NCI-H774 (cell line): ENCODE results near the gene TTC38.

ENCODE experiments used
- DNase-seq: peaks from one replicate; lab custom pipeline; 2025; lab: John Stamatoyannopoulos, UW

The TTC38 gene

GRCh38 chr22:46329616-46330015 is 61.8 kb downstream of the TTC38 start:
- no peak for DNase-seq

DNA sequence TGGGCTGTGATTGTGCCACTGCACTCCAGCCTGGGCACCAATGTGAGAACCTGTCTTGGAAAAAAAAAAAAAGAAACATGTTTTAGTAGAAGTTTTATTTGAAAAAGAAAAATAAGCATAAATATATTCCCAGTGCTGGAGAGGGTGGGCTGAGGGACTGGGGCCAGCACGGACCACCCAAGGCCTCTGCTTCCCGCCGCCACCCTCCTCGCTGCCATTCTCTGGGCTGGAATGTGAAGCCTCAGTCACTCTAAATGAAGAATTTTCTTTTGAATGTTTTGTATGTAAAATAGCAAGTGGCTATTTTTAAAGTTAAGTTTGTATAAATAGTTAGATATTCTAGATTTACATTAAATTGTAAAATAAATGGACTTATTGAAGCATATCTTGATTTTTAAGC is 62.6 kb downstream of the TTC38 start:
- DNase-seq = no peak

- no peak for DNase-seq
These were observed 63.7 kb downstream of the TTC38 start for GRCh38 chr22:46331496-46331895.

DNA sequence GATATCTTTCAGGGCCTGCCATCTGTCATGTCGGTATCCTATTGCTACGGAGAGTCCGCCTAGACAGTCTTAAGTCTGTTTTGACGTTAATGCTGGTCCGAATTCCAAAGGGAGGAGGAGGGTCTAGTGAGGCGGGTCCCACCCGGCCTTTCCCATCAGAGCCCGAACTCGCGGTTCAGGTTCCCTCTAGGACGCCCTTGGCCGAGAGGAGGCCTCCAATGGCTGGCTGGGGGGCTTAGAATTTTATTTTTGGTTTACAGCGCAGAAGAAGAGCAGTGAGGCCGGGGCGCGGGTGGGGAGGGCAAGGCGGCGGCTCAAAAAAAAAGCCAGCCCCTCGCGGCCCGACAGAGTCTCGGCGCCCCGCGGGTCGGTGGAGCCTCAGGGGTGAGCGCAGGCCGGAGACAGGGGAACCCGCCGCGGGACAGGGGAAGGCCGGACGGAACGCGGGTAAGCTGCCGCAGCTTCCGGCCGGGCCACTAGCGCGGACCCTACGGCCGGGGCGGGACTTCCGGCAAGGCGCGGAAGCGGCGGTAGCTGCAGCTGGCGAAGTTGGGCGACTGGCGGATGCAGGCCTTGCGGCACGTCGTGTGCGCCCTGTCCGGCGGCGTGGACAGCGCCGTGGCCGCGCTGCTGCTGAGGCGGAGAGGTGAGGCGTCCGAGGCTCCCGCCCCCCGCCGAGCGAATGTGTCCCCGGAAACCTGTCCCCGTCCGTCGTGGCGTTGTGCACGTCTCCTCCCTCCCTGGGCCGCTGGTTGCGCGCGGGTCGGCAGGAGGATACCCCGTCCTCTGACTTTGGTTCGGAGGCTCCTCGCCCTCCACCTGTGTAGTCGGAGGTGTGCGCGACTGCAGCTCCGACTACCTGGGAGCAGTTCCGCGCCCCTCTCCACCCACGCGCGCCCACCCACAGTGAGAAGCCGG is 67.7 kb downstream of the TTC38 start, which contains the start of gene TRMU:
Gene TRMU (plus strand): TSS at position 514 of the 918 bp plus-strand sequence. CDS start 51 bp downstream, at position 565.
- DNase-seq = peak; percentile 37

DNA sequence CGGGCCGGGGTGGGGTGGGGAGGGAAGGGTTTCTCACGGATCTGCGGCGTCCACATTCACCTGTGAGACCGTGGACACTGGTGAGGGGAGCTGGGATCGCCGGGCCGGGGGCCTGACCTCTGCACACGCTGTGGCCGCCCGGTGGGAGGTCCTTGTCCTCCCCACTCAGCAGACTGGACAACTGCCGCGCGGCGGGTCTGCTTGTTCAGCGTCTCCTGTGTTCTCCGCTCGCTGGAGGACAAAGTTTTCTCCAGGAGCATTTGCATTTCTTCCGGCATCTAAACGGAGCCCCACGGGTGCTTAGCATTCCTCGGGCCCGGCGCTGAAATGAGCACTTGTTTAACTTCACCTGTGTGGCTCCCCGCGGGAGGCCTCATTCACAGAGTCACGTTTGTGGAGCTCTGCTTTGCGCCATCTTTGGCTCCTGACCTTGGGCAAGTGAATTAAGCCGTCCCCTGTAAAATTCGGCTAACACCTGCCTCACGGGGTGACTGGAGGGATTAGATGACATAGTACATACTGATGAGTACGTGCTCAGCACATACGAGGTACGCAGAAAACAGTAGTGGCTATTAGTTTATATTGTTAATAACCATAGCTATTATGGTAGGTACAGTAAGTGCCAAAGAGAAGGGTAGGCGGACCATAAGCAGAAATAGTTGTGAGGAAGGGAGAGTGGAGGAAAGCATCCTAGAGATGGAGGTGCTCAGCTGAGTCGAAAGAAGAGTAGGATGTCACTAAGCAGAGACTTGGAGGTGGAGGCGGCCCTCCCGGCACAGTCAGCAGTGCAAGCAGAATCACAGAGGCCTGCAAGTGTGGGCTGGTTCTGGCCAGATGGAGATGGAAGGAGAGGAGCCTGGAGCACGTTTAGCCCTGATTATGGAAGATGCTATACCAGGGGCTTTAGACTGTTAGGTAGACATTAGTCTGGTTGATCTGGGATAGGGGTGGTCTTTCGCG is 68.6 kb downstream of the TTC38 start:
- DNase-seq = no peak

- no peak for DNase-seq
These were observed 70.1 kb downstream of the TTC38 start for GRCh38 chr22:46337870-46338269.

DNA sequence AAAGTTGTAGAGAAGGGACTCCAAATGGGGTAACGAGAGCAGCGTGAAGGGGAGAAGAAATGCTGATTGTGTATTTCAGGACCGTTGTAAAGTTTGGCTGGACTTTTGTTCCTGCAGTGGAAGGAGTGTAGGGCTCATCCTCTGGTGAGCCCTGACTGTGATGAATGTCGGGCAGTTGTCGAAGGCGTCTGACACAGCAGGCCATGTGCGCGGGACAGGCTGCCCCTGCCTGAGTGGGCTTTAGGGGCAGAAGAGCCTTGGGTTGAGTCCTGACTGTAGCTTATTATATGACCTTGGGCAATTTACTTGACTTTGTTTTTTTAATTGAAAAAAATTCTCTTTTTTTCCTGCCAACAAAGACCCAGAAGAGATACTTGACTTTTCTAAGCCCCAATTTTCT is 70.8 kb downstream of the TTC38 start:
- no peak for DNase-seq

- DNase-seq = no peak
These were observed 72.1 kb downstream of the TTC38 start for GRCh38 chr22:46339956-46340355.

DNA sequence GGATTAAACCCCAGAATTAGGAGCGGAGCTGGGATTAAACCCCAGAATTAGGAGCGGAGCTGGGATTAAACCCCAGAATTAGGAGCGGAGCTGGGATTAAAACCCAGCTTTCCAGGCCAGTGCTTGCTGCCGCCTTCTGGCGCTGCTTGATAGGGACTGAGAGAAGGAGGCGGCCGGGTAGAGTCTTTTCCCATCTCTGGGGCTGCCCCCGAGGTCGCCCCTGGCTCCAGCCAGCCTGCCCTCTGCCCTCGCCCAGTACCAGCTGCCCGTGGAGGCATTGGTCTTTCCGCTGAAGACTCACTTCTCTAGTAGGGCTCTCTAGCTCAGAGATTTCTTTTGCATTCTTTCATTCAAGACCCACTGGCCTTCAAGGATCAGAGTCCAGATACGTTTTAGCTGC is 72.9 kb downstream of the TTC38 start:
- DNase-seq = no peak
